Activated CD8-positive, alpha-beta memory T cell treated with anti-CD3 and anti-CD28 coated beads, Interleukin-2, amount 50 U/mL, for 48 hours (primary cell): Measurements from ENCODE around the gene ARHGAP29.
"Not testable (repeated sequence)": the region's sequence is repeated elsewhere in the genome, so short reads cannot be mapped to it uniquely, and the experiment has no call there.

Experiments
- DNase-seq: peaks from one replicate; pipeline ENCODE4 v3.0.0-alpha.2; 2020

Gene ARHGAP29

GRCh38 chr1:94164121-94164520 is 73.3 kb downstream of the ARHGAP29 start:
- DNase-seq, result not testable (repeated sequence)

- not testable (repeated sequence) for DNase-seq
Observed at GRCh38 chr1:94163249-94163648, 74.1 kb downstream of the ARHGAP29 start.

- no peak for DNase-seq
Observed at GRCh38 chr1:94160811-94161210, 76.6 kb downstream of the ARHGAP29 start.

GRCh38 chr1:94156096-94156625 is 81.2 kb downstream of the ARHGAP29 start:
- no peak for DNase-seq

- DNase-seq, result no peak
Observed at GRCh38 chr1:94154989-94155388, 82.4 kb downstream of the ARHGAP29 start.

- DNase-seq, result no peak
Observed at GRCh38 chr1:94153133-94153532, 84.3 kb downstream of the ARHGAP29 start.

- DNase-seq, result not testable (repeated sequence)
Observed at GRCh38 chr1:94149166-94149565, 88.2 kb downstream of the ARHGAP29 start.

GRCh38 chr1:94146273-94146672 is 91.1 kb downstream of the ARHGAP29 start:
- no peak for DNase-seq

- DNase-seq, result no peak
Observed at GRCh38 chr1:94144836-94145235, 92.5 kb downstream of the ARHGAP29 start.

- no peak for DNase-seq
Observed at GRCh38 chr1:94143809-94144176, 93.6 kb downstream of the ARHGAP29 start.

GRCh38 chr1:94143173-94143808 is 94.1 kb downstream of the ARHGAP29 start:
- no peak for DNase-seq

- DNase-seq, result no peak
Observed at GRCh38 chr1:94142583-94142982, 94.8 kb downstream of the ARHGAP29 start.

- DNase-seq, result no peak
Observed at GRCh38 chr1:94142022-94142421, 95.4 kb downstream of the ARHGAP29 start.

GRCh38 chr1:94132111-94132510 is 105.3 kb downstream of the ARHGAP29 start:
- DNase-seq, result no peak

GRCh38 chr1:94130851-94131595 is 106.4 kb downstream of the ARHGAP29 start:
- no peak for DNase-seq

GRCh38 chr1:94126651-94127050 is 110.7 kb downstream of the ARHGAP29 start:
- no peak for DNase-seq

GRCh38 chr1:94125551-94126514 is 111.6 kb downstream of the ARHGAP29 start:
- DNase-seq, result no peak

- DNase-seq, result no peak
Observed at GRCh38 chr1:94124538-94124937, 112.8 kb downstream of the ARHGAP29 start.

- no peak for DNase-seq
Observed at GRCh38 chr1:94122201-94122970, 115.0 kb downstream of the ARHGAP29 start.
